Liver (tissue), 9 donors: ENCODE results near the gene TYSND1. TPM values are rescaled to one million over a fixed set of nuclear protein-coding genes. Genes with fewer than 3 reads are reported as not detected.

ENCODE experiments used
- DNase-seq: peaks from one replicate; pipeline ENCODE4 v3.0.0-alpha.2; 2017; ENCODE audit warnings: low spot score
- H3K27ac ChIP-seq, 2 donors: one replicate each; pipeline ENCODE4 v1.7.0; 2013; ENCODE audit warnings: inconsistent platforms in 2 of 2, low read length in 2 of 2, control low read depth in 1 of 2, low read depth in 1 of 2, mild to moderate bottlenecking in 1 of 2
- H3K27me3 ChIP-seq, 4 donors: one replicate each; pipeline versions ENCODE4 v1.6.1 to v1.7.0; 2013; ENCODE audit warnings: low read length in 3 of 4, inconsistent platforms in 1 of 4, mild to moderate bottlenecking in 1 of 4, moderate library complexity in 1 of 4; ENCODE audit not compliant: control insufficient read depth in 4 of 4, insufficient read depth in 4 of 4
- H3K36me3 ChIP-seq, 4 donors: one replicate each; pipeline versions ENCODE4 v1.6.1 to v1.7.0; 2013; ENCODE audit warnings: low read length in 3 of 4, mild to moderate bottlenecking in 3 of 4, low read depth in 1 of 4, moderate library complexity in 1 of 4; ENCODE audit not compliant: control insufficient read depth in 4 of 4, insufficient read depth in 3 of 4
- H3K4me1 ChIP-seq, 4 donors: one replicate each; pipeline versions ENCODE4 v1.6.1 to v1.7.0; 2013; ENCODE audit warnings: low read length in 3 of 4, mild to moderate bottlenecking in 3 of 4, moderate library complexity in 1 of 4; ENCODE audit not compliant: control insufficient read depth in 4 of 4, insufficient read depth in 4 of 4
- H3K4me3 ChIP-seq, 3 donors: one replicate each; pipeline versions ENCODE4 v1.6.1 to v1.7.0; 2013; ENCODE audit warnings: low read length in 3 of 3, control low read depth in 1 of 3, low read depth in 1 of 3, mild to moderate bottlenecking in 1 of 3
- H3K9ac ChIP-seq, 2 donors: one replicate each; pipeline ENCODE4 v1.7.0; 2013; ENCODE audit warnings: low read length in 2 of 2, mild to moderate bottlenecking in 2 of 2, moderate library complexity in 2 of 2, control low read depth in 1 of 2, low read depth in 1 of 2
- H3K9me3 ChIP-seq, 4 donors: one replicate each; pipeline versions ENCODE4 v1.6.1 to v1.7.0; 2013; ENCODE audit warnings: low read length in 3 of 4; ENCODE audit not compliant: control insufficient read depth in 4 of 4
- EGR1 ChIP-seq, 2 donors: IDR thresholded peaks; 2 replicates each; pipeline ENCODE4 v1.6.1; 2016 to 2018; ENCODE audit warnings: antibody characterized with exemption in 2 of 2, low read depth in 2 of 2
- FOXA1 ChIP-seq: IDR thresholded peaks from 2 replicates; pipeline ENCODE4 v1.6.1; 2016; ENCODE audit warnings: antibody characterized with exemption
- FOXA2 ChIP-seq: IDR thresholded peaks from 2 replicates; pipeline ENCODE4 v1.6.1; 2016; ENCODE audit warnings: antibody characterized with exemption
- GABPA ChIP-seq, 2 donors: IDR thresholded peaks in 1 of 2; conservative IDR thresholded peaks in 1 of 2; 2 replicates each; pipeline ENCODE4 v1.6.1; 2016; ENCODE audit warnings: antibody characterized with exemption in 2 of 2, mild to moderate bottlenecking in 1 of 2, moderate library complexity in 1 of 2
- HNF4A ChIP-seq, 2 donors: conservative IDR thresholded peaks; 2 replicates each; pipeline ENCODE4 v1.6.1; 2016; ENCODE audit warnings: antibody characterized with exemption in 2 of 2, mild to moderate bottlenecking in 2 of 2
- HNF4G ChIP-seq: IDR thresholded peaks from 2 replicates; pipeline ENCODE4 v1.6.1; 2016; ENCODE audit warnings: antibody characterized with exemption
- JUND ChIP-seq, 2 donors: IDR thresholded peaks; 2 replicates each; pipeline ENCODE4 v1.6.1; 2016; ENCODE audit warnings: antibody characterized with exemption in 2 of 2
- NR2F2 ChIP-seq: IDR thresholded peaks from 2 replicates; pipeline ENCODE4 v1.6.1; 2016; ENCODE audit warnings: antibody characterized with exemption
- RAD21 ChIP-seq, 2 donors: IDR thresholded peaks; 2 replicates each; pipeline ENCODE4 v1.6.1; 2016; ENCODE audit warnings: antibody characterized with exemption in 2 of 2, mild to moderate bottlenecking in 2 of 2
- RXRA ChIP-seq, 2 donors: IDR thresholded peaks; 2 replicates each; pipeline ENCODE4 v1.6.1; 2017 to 2018; ENCODE audit warnings: antibody characterized with exemption in 2 of 2, mild to moderate bottlenecking in 1 of 2
- SP1 ChIP-seq: IDR thresholded peaks from 2 replicates; pipeline ENCODE4 v1.6.1; 2018; ENCODE audit warnings: antibody characterized with exemption, mild to moderate bottlenecking
- TAF1 ChIP-seq: conservative IDR thresholded peaks from 2 replicates; pipeline ENCODE4 v1.6.1; 2016; ENCODE audit warnings: antibody characterized with exemption, mild to moderate bottlenecking
- YY1 ChIP-seq: IDR thresholded peaks from 2 replicates; pipeline ENCODE4 v1.6.1; 2016; ENCODE audit warnings: antibody characterized with exemption, mild to moderate bottlenecking
- WGBS: extraction: QIAGEN DNeasy Blood & Tissue Kit; methylation state at CpG from one replicate; pipeline ENCODE4 v1.1.7; 2013; 5-methylcytosine and 5-hydroxymethylcytosine counted together
- polyA plus RNA-seq, 2 donors: library from polyadenylated mRNA; stranded (reverse) in 1 of 2; unstranded in 1 of 2; fragments of 200-250 nt in 1 of 2; fragments of >200 nt in 1 of 2; fragmentation: Nextera tagmentation in 1 of 2; extraction: Ambion mirVana in 1 of 2; gene quantifications; one replicate each; pipeline versions ENCODE4 v1.2.1 to v1.2.3, GENCODE V29; 2013 to 2015
- total RNA-seq, 2 donors: library from RNA; depleted of rRNA; stranded (reverse); fragments of >200 nt; gene quantifications; one replicate each; pipeline ENCODE4 v1.2.3, GENCODE V29; 2014
- TF ChIP-seq, protein P1 (sequence below): IDR thresholded peaks from 2 replicates; pipeline ENCODE4 v1.6.1; 2016; ENCODE audit warnings: antibody characterized with exemption
- TF ChIP-seq, protein P2 (sequence below): fragments of 150-350 bp; IDR thresholded peaks from 2 replicates; pipeline ENCODE4 v1.5.1; 2017; ENCODE audit warnings: improper control_type of control experiment, low read depth, low read length; ENCODE audit not compliant: missing input control
- TF ChIP-seq, protein P3 (sequence below): IDR thresholded peaks from 2 replicates; pipeline ENCODE4 v1.6.1; 2016; ENCODE audit warnings: antibody characterized with exemption
- TF ChIP-seq, protein P4 (sequence below): IDR thresholded peaks from 2 replicates; pipeline ENCODE4 v1.6.1; 2016; ENCODE audit warnings: antibody characterized with exemption, mild to moderate bottlenecking
- TF ChIP-seq, protein P5 (sequence below): IDR thresholded peaks from 2 replicates; pipeline ENCODE4 v1.6.1; 2016; ENCODE audit warnings: antibody characterized with exemption
- donor health status: healthy.
- donor health status: healthy.
- donor health status: healthy.
- donor health status: healthy.
- donor health status: healthy.

The TYSND1 gene
- total and polyA plus RNA-seq, 4 donors, result 3.9 to 11.3 (median 7.2) TPM

DNA sequence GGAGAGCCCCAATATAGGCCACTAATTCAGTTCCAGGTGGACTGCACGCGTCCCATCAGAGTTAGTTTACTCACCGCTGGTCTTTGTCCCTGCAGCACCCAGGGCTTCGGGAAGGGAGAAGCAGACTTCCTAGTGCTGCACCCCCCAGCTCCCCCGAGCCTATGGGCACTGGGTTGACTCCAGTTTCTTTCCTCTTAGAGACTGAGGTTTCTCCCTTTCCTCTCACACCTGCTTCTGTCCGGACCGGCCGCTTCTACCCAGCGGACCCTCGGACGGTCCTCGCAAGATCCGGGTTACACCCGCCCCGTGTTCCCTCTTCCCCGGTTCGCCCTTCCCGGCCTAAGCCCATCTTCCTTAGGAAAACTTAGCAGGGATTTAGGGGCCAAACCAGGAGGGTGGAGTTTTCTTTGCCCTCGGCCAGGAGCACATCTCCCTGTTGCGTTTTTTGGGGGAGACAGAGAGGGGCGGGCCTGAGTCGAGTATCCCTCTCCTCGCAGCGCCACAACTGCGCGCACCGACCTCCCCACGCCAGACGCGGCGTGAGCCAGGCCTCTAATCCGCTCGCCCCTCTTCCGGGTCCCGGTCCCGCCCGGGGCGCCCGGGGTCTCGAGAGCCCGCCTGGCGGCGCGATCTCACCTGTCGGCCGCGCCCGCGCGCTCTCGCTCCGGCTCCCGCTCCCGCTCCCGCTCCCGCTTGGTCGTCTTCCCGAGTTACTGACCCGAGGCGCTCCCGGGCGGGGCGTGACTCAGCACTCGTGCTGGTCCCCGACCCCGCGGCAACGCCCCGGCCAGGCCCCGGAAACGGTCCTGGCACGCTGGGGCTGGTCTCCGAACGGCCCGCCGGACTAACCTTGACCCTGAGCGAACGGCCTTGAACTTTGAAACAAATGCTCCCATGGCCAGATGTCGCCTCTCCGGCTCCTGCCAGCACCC is 14.1 kb downstream of the TYSND1 start, which contains the start of gene AIFM2:
Gene AIFM2 (minus strand): TSS at position 728 of the 932 bp plus-strand sequence. CDS start 8,741 bp downstream, outside the sequence.
- peak within 1 kb of the TSS; percentile 68 to 70 for H3K27ac ChIP-seq
- H3K4me3 ChIP-seq, result peak within 1 kb of the TSS; percentile 38 to 75 (median 70)
- peak; percentile 79 for DNase-seq
- H3K4me1 ChIP-seq, result peaks cover 2 to 20% (median 10%) of the 10 kb centered on the region in 4 donors
- 2% methylated on average over 80 of the region's 80 CpGs for WGBS
- peak within 1 kb of the TSS; percentile 20 to 34 for H3K9ac ChIP-seq
- no peaks in the 10 kb centered on the region for H3K27me3 ChIP-seq
- H3K9me3 ChIP-seq, result no peaks in the 10 kb centered on the region
- H3K36me3 ChIP-seq, result no peaks in the 10 kb centered on the region
- TF ChIP-seq EGR1 (IDR thresholded peaks at IDR 0.05; ENCODE audit: low read depth in 2 of 2) (peak in 1 of 2 donors; percentile 40), NR2F2 (peak; percentile 93), TAF1 (no peak), FOXA2 (peak; percentile 31), GABPA (IDR thresholded peaks at IDR 0.05 in 1 of 2, conservative IDR thresholded peaks at IDR 0.05 in 1 of 2) (peak in 1 of 2 donors; percentile 72), RAD21 (IDR thresholded peaks at IDR 0.05) (peak; percentile 16 to 37), RXRA (IDR thresholded peaks at IDR 0.05) (peak; percentile 93), HNF4G (peak; percentile 43), FOXA1 (no peak), YY1 (peak; percentile 56), HNF4A (conservative IDR thresholded peaks at IDR 0.05) (peak; percentile 90 to 91), JUND (IDR thresholded peaks at IDR 0.05) (peak in 1 of 2 donors; percentile 48), SP1 (peak; percentile 81)
- TF ChIP-seq, protein P1, sequence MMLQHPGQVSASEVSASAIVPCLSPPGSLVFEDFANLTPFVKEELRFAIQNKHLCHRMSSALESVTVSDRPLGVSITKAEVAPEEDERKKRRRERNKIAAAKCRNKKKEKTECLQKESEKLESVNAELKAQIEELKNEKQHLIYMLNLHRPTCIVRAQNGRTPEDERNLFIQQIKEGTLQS, result no peak
- TF ChIP-seq, protein P2, sequence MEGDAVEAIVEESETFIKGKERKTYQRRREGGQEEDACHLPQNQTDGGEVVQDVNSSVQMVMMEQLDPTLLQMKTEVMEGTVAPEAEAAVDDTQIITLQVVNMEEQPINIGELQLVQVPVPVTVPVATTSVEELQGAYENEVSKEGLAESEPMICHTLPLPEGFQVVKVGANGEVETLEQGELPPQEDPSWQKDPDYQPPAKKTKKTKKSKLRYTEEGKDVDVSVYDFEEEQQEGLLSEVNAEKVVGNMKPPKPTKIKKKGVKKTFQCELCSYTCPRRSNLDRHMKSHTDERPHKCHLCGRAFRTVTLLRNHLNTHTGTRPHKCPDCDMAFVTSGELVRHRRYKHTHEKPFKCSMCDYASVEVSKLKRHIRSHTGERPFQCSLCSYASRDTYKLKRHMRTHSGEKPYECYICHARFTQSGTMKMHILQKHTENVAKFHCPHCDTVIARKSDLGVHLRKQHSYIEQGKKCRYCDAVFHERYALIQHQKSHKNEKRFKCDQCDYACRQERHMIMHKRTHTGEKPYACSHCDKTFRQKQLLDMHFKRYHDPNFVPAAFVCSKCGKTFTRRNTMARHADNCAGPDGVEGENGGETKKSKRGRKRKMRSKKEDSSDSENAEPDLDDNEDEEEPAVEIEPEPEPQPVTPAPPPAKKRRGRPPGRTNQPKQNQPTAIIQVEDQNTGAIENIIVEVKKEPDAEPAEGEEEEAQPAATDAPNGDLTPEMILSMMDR, result no peak
- TF ChIP-seq, protein P3, sequence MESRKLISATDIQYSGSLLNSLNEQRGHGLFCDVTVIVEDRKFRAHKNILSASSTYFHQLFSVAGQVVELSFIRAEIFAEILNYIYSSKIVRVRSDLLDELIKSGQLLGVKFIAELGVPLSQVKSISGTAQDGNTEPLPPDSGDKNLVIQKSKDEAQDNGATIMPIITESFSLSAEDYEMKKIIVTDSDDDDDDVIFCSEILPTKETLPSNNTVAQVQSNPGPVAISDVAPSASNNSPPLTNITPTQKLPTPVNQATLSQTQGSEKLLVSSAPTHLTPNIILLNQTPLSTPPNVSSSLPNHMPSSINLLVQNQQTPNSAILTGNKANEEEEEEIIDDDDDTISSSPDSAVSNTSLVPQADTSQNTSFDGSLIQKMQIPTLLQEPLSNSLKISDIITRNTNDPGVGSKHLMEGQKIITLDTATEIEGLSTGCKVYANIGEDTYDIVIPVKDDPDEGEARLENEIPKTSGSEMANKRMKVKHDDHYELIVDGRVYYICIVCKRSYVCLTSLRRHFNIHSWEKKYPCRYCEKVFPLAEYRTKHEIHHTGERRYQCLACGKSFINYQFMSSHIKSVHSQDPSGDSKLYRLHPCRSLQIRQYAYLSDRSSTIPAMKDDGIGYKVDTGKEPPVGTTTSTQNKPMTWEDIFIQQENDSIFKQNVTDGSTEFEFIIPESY, result peak; percentile 65
- TF ChIP-seq, protein P4, sequence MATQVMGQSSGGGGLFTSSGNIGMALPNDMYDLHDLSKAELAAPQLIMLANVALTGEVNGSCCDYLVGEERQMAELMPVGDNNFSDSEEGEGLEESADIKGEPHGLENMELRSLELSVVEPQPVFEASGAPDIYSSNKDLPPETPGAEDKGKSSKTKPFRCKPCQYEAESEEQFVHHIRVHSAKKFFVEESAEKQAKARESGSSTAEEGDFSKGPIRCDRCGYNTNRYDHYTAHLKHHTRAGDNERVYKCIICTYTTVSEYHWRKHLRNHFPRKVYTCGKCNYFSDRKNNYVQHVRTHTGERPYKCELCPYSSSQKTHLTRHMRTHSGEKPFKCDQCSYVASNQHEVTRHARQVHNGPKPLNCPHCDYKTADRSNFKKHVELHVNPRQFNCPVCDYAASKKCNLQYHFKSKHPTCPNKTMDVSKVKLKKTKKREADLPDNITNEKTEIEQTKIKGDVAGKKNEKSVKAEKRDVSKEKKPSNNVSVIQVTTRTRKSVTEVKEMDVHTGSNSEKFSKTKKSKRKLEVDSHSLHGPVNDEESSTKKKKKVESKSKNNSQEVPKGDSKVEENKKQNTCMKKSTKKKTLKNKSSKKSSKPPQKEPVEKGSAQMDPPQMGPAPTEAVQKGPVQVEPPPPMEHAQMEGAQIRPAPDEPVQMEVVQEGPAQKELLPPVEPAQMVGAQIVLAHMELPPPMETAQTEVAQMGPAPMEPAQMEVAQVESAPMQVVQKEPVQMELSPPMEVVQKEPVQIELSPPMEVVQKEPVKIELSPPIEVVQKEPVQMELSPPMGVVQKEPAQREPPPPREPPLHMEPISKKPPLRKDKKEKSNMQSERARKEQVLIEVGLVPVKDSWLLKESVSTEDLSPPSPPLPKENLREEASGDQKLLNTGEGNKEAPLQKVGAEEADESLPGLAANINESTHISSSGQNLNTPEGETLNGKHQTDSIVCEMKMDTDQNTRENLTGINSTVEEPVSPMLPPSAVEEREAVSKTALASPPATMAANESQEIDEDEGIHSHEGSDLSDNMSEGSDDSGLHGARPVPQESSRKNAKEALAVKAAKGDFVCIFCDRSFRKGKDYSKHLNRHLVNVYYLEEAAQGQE, result no peak
- TF ChIP-seq, protein P5, sequence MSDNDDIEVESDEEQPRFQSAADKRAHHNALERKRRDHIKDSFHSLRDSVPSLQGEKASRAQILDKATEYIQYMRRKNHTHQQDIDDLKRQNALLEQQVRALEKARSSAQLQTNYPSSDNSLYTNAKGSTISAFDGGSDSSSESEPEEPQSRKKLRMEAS, result peak; percentile 79
